Fibroblast of skin of left quadriceps (primary cell): ENCODE results near the gene INPP4A.
"Not testable (repeated sequence)": the region's sequence is repeated elsewhere in the genome, so short reads cannot be mapped to it uniquely, and the experiment has no call there.

Experiments used
- DNase-seq, 2 experiments: peaks; one replicate each; pipeline ENCODE4 v3.0.0-alpha.2; 2013; ENCODE audit warnings: low read depth in 2 of 2

INPP4A gene

GRCh38 chr2:98444436-98445176 lies at the start of gene INPP4A:
INPP4A (plus strand) TSS chr2:98444858; CDS start chr2:98520049, 75,191 bp downstream.
- DNase-seq: peak; percentile 30 to 34

GRCh38 chr2:98395977-98396376 lies 48.7 kb upstream of the INPP4A start:
- DNase-seq: no peak

GRCh38 chr2:98396745-98397355 lies 47.8 kb upstream of the INPP4A start:
- DNase-seq: no peak

- no peak for DNase-seq
Observed at GRCh38 chr2:98399140-98399539, 45.5 kb upstream of the INPP4A start.

GRCh38 chr2:98403878-98404277 lies 40.8 kb upstream of the INPP4A start:
- DNase-seq: no peak

GRCh38 chr2:98404556-98405250 lies 40.0 kb upstream of the INPP4A start:
- DNase-seq: no peak

- no peak for DNase-seq
Observed at GRCh38 chr2:98405301-98405700, 39.4 kb upstream of the INPP4A start.

GRCh38 chr2:98408155-98408554 lies 36.5 kb upstream of the INPP4A start:
- DNase-seq: no peak

GRCh38 chr2:98412751-98413458 lies 31.8 kb upstream of the INPP4A start:
- peak; percentile 19 to 23 for DNase-seq

- not testable (repeated sequence) for DNase-seq
Observed at GRCh38 chr2:98414246-98414645, 30.4 kb upstream of the INPP4A start.

- DNase-seq: not testable (repeated sequence)
Observed at GRCh38 chr2:98415719-98416248, 28.9 kb upstream of the INPP4A start.

GRCh38 chr2:98416383-98417159 lies 28.1 kb upstream of the INPP4A start:
- no peak for DNase-seq

- no peak for DNase-seq
Observed at GRCh38 chr2:98419544-98419943, 25.1 kb upstream of the INPP4A start.

- no peak for DNase-seq
Observed at GRCh38 chr2:98419977-98420725, 24.5 kb upstream of the INPP4A start.

GRCh38 chr2:98422449-98422848 lies 22.2 kb upstream of the INPP4A start:
- DNase-seq: no peak

- DNase-seq: no peak
Observed at GRCh38 chr2:98426771-98427170, 17.9 kb upstream of the INPP4A start.

GRCh38 chr2:98432145-98432544 lies 12.5 kb upstream of the INPP4A start:
- no peak for DNase-seq

- DNase-seq: no peak
Observed at GRCh38 chr2:98433363-98433964, 11.2 kb upstream of the INPP4A start.

GRCh38 chr2:98434492-98434891 lies 10.2 kb upstream of the INPP4A start:
- DNase-seq: no peak

GRCh38 chr2:98435670-98436069 lies 9.0 kb upstream of the INPP4A start:
- not testable (repeated sequence) for DNase-seq
